C4-2B (cell line): ENCODE results near the gene CDC45.
"Not testable (repeated sequence)": the region's sequence is repeated elsewhere in the genome, so short reads cannot be mapped to it uniquely, and the experiment has no call there.

Source experiments
- H3K27ac ChIP-seq: fragments of 450-650 bp; 2 replicates; pipeline ENCODE4 v1.5.1; 2017
- CTCF ChIP-seq: fragments of 450-650 bp; conservative IDR thresholded peaks from 2 replicates; pipeline ENCODE4 v1.5.1; 2017; ENCODE audit warnings: mild to moderate bottlenecking
- ZFX ChIP-seq: fragments of 450-650 bp; IDR thresholded peaks from 2 replicates; pipeline ENCODE4 v1.6.1; 2017

Gene CDC45

GRCh38 chr22:19545935-19546207 lies 66.2 kb downstream of the CDC45 start:
- TF ChIP-seq CTCF = no peak
- TF ChIP-seq ZFX = no peak
- no peak overlapping the region for H3K27ac ChIP-seq

- TF ChIP-seq ZFX (no peak), CTCF (no peak)
These were observed 67.0 kb downstream of the CDC45 start for GRCh38 chr22:19546680-19547079.

GRCh38 chr22:19547620-19548019 lies 67.9 kb downstream of the CDC45 start:
- no peak for TF ChIP-seq ZFX
- TF ChIP-seq CTCF = no peak
- H3K27ac ChIP-seq = no peak overlapping the region

More at GRCh38 chr22:19546680-19547079, 67.0 kb downstream of the CDC45 start:
- H3K27ac ChIP-seq = no peak overlapping the region

- not testable (repeated sequence) for H3K27ac ChIP-seq
These were observed 68.7 kb downstream of the CDC45 start for GRCh38 chr22:19548427-19548826.

- TF ChIP-seq CTCF (no peak), ZFX (no peak)
These were observed 69.2 kb downstream of the CDC45 start for GRCh38 chr22:19548964-19549363.

GRCh38 chr22:19549428-19549827 lies 69.7 kb downstream of the CDC45 start:
- TF ChIP-seq ZFX (no peak), CTCF (no peak)

More at GRCh38 chr22:19548964-19549363, 69.2 kb downstream of the CDC45 start:
- H3K27ac ChIP-seq = no peak overlapping the region

GRCh38 chr22:19550382-19550781 lies 70.7 kb downstream of the CDC45 start:
- TF ChIP-seq ZFX (no peak), CTCF (no peak)
- H3K27ac ChIP-seq = no peak overlapping the region

More at GRCh38 chr22:19549428-19549827, 69.7 kb downstream of the CDC45 start:
- no peak overlapping the region for H3K27ac ChIP-seq

GRCh38 chr22:19553201-19553600 lies 73.5 kb downstream of the CDC45 start:
- TF ChIP-seq CTCF = no peak
- no peak overlapping the region for H3K27ac ChIP-seq
